ENCODE results near the gene RPH3AL.
"Not testable (repeated sequence)": the region's sequence is repeated elsewhere in the genome, so short reads cannot be mapped to it uniquely, and the experiment has no call there.

RPH3AL gene

GRCh38 chr17:248337-249235 lies 104.0 kb downstream of the RPH3AL start:
- no peak for DNase-seq (ENCODE audit: low spot score)
- H3K27ac ChIP-seq = no peak overlapping the region
- CTCF ChIA-PET = interaction anchor here (0.6 kb wide), 1 partner anchor 349 kb away, joined by 3 read pairs; no protein-coding TSS in a partner anchor
- POLR2A ChIA-PET (ENCODE audit: low non-redundant PET) = no interaction called here
- TF ChIP-seq CTCF (conservative IDR thresholded peaks at IDR 0.05; ENCODE audit: low read depth) = no peak

GRCh38 chr17:247767-248166 lies 104.8 kb downstream of the RPH3AL start:
- ChIA-PET CTCF (interaction anchor here (0.5 to 0.6 kb wide), 2 partner anchors 63 to 350 kb away, joined by 3 to 4 read pairs; no protein-coding TSS in a partner anchor), POLR2A (ENCODE audit: low non-redundant PET) (no interaction called here)
- DNase-seq (ENCODE audit: low spot score) = no peak
- H3K27ac ChIP-seq = no peak overlapping the region
- no peak for TF ChIP-seq CTCF (conservative IDR thresholded peaks at IDR 0.05; ENCODE audit: low read depth)

GRCh38 chr17:246851-247421 lies 105.7 kb downstream of the RPH3AL start:
- CTCF ChIA-PET = interaction anchor here (0.5 kb wide), 1 partner anchor 64 kb away, joined by 4 read pairs; no protein-coding TSS in a partner anchor
- DNase-seq (ENCODE audit: low spot score) = no peak
- POLR2A ChIA-PET (ENCODE audit: low non-redundant PET) = no interaction called here
- TF ChIP-seq CTCF (conservative IDR thresholded peaks at IDR 0.05; ENCODE audit: low read depth) = no peak
- H3K27ac ChIP-seq = no peak overlapping the region

- ChIA-PET CTCF (no interaction called here), POLR2A (ENCODE audit: low non-redundant PET) (no interaction called here)
- no peak for DNase-seq (ENCODE audit: low spot score)
- no peak overlapping the region for H3K27ac ChIP-seq
- TF ChIP-seq CTCF (conservative IDR thresholded peaks at IDR 0.05; ENCODE audit: low read depth) = no peak
Measured at GRCh38 chr17:246226-246625, 106.4 kb downstream of the RPH3AL start.

- ChIA-PET CTCF (no interaction called here), POLR2A (ENCODE audit: low non-redundant PET) (no interaction called here)
- no peak for TF ChIP-seq CTCF (conservative IDR thresholded peaks at IDR 0.05; ENCODE audit: low read depth)
Measured at GRCh38 chr17:245611-246010, 107.0 kb downstream of the RPH3AL start.

GRCh38 chr17:245020-245419 lies 107.6 kb downstream of the RPH3AL start:
- POLR2A ChIA-PET (ENCODE audit: low non-redundant PET) = no interaction called here
- no peak for DNase-seq (ENCODE audit: low spot score)
- no peak overlapping the region for H3K27ac ChIP-seq
- TF ChIP-seq CTCF (conservative IDR thresholded peaks at IDR 0.05; ENCODE audit: low read depth) = no peak
- CTCF ChIA-PET = no interaction called here

More at GRCh38 chr17:245611-246010, 107.0 kb downstream of the RPH3AL start:
- no peak for DNase-seq (ENCODE audit: low spot score)
- no peak overlapping the region for H3K27ac ChIP-seq

GRCh38 chr17:243924-244323 lies 108.7 kb downstream of the RPH3AL start:
- DNase-seq (ENCODE audit: low spot score); CTCF ChIA-PET; POLR2A ChIA-PET (ENCODE audit: low non-redundant PET); H3K27ac ChIP-seq: not testable (repeated sequence)
